HG03135 (cell line): Measurements from ENCODE around the gene DHFR.

Source experiments
- ATAC-seq: cut with Tn5 transposase; IDR thresholded peaks from one replicate; pipeline ENCODE4 v1.9.1; 2021; ENCODE audit warnings: mild to moderate bottlenecking, moderate library complexity; ENCODE audit not compliant: unreplicated experiment

DHFR gene

GRCh38 chr5:80656425-80656824 lies 1.6 kb upstream of the DHFR start:
- ATAC-seq = no peak

DNA sequence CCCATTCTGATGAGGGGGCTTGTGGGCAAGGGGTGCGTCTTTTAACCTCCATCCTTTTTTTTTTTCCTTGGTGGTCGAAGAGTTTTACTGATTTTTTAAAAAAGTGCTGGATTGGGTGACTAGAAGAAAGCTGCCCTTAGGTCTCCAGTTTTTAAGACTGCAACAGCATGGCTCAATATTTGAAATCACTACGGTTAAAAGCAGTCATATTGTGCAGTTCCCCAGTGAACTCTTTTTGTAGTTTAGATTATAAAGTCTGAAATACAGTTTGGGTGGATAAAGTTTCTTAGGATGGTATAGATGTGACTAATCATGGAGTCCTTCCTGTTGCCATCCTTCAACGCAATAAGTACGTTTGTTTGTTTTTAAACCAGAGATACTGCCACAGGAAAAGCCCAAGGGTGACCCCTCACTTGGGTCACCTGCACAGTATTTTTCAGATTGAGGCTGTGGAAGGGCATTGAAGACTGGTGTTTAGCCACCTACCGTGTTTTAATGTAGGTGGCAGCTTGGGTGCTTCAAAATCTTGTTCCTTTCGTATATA lies 520 bp upstream of the DHFR start:
- no peak for ATAC-seq

GRCh38 chr5:80654054-80654390 lies 761 bp downstream of the DHFR start:
- ATAC-seq = no peak

- no peak for ATAC-seq
Measured at GRCh38 chr5:80653502-80653901, 1.3 kb downstream of the DHFR start.

GRCh38 chr5:80646926-80647325 lies 7.9 kb downstream of the DHFR start:
- ATAC-seq = no peak

- no peak for ATAC-seq
Measured at GRCh38 chr5:80644900-80645299, 9.9 kb downstream of the DHFR start.

- no peak for ATAC-seq
Measured at GRCh38 chr5:80641353-80641752, 13.4 kb downstream of the DHFR start.

- no peak for ATAC-seq
Measured at GRCh38 chr5:80634193-80634592, 20.6 kb downstream of the DHFR start.

DNA sequence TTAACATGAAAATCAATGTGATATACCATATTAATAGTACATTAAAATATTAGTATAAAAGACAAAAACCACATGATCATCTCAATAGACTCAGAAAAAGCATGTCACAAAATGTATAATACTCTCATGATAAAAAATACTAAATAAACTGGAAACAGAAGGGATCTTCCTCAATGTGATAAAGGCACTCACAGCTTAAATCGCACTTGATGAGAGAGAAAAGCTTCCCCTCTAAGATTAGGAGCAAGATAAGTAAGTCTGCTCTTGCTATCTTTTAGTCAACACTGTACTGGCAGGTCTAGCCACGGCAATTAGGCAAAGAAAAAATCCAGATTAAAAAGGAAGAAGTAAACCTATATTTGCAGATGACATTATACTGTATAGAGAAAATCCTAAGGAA lies 22.1 kb downstream of the DHFR start:
- ATAC-seq = no peak

GRCh38 chr5:80631278-80632259 lies 23.2 kb downstream of the DHFR start:
- no peak for ATAC-seq

- ATAC-seq = no peak
Measured at GRCh38 chr5:80629281-80629680, 25.5 kb downstream of the DHFR start.

- ATAC-seq = no peak
Measured at GRCh38 chr5:80625230-80625629, 29.6 kb downstream of the DHFR start.

DNA sequence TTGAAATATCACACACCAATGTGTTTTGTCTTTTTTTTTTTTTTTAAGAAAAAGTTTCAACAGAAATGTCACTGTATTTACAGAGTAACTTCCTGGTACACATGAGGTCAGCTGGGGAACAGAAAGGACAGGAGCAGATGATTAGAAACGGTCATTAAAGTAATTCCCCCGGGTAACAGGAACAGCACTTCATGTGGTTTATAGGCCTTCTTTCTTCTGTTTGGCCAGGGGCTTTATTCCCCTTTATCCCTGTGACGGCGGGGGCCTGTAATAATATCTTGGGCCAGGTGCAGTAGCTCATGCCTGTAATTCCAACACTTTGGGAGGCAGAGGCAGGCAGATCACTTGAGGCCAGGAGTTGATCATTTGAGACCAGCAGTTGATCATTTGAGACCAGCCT lies 30.8 kb downstream of the DHFR start:
- no peak for ATAC-seq

DNA sequence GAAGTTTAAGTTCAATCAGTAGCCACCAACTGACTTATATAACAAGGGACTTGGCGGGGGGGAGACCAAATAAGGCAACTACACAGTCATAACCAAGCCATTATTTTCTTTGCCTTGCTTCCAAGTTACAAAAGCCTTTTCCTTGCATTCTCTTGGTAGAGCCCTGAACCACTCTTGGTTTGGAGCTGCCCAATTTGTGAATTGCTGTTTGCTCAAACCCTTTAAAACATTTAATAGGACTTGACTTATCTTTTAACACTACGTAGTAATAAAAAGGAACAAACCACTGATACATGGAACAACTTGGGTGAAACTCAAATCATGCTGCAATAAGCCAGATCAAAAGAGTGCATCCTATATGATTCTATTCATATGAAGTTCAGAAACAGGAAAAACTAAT lies 32.0 kb downstream of the DHFR start:
- no peak for ATAC-seq

GRCh38 chr5:80620211-80620610 lies 34.6 kb downstream of the DHFR start:
- no peak for ATAC-seq

DNA sequence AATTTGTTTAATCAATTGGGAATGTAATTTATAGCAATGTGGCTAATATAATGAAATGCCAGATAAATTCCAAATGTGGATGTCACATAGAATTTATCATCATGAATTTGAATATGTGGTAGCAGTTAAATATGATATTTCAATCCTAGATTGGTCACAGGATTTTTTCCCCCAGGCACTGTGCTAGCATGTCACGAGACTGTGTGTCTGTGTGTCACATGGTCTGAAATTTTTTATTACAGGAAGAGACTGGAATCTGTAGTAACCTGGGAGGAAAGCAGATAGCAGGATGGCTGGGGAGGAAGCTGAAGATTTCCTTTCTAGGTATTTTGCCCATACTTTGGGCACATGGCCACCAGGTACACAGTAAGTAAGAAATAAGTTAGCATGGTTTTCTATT lies 35.7 kb downstream of the DHFR start:
- no peak for ATAC-seq

GRCh38 chr5:80618438-80618837 lies 36.3 kb downstream of the DHFR start:
- ATAC-seq = no peak

GRCh38 chr5:80615266-80615914 lies 39.4 kb downstream of the DHFR start:
- ATAC-seq = no peak

- ATAC-seq = no peak
Measured at GRCh38 chr5:80609692-80610091, 45.1 kb downstream of the DHFR start.

- ATAC-seq = no peak
Measured at GRCh38 chr5:80608731-80609130, 46.1 kb downstream of the DHFR start.

DNA sequence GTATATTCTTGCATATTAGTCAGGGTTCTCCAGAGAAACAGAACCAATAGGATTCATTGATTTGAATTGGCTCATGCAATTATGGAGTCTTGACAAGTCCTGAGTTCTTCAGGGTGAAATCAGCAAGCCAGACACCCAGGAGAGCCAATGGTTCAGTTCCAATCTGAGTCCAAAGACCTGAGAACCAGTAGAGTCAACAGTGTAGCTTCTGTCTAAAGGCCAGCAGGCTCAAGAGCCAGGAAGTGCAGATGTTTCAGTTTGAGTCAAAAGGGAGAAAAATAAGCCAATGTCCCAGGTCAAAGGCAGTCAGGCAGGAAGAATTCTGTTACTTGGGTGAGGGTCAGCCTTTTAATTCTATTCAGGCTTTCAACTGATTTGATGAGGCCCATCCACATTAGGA lies 47.0 kb downstream of the DHFR start:
- ATAC-seq = no peak

GRCh38 chr5:80607343-80607742 lies 47.4 kb downstream of the DHFR start:
- no peak for ATAC-seq
